MV-4-11 (cell line): Measurements from ENCODE around the gene NRG3.
"Not testable (repeated sequence)": the region's sequence is repeated elsewhere in the genome, so short reads cannot be mapped to it uniquely, and the experiment has no call there.

Experiments used
- DNase-seq: peaks from one replicate; lab custom pipeline; 2025; lab: John Stamatoyannopoulos, UW

The NRG3 gene

DNA sequence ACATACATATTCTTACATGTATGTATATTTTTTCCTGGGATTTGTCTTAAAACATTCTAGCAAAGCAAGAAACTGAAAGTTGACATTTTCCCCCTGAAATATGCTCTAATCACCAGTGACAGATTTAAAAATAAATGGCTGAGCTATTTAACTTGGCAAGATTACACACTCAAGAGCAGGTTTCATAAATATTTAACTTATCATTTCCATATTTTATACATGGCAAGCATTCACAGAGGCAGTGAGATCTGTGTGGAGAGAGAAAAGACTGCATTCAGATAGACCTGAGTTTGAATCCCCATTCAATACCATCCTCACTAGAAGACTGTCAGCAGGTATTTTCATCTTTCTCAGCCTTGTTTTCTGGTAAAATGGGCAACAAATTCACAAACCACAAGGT is 1043.0 kb downstream of the NRG3 start:
- DNase-seq = no peak

DNA sequence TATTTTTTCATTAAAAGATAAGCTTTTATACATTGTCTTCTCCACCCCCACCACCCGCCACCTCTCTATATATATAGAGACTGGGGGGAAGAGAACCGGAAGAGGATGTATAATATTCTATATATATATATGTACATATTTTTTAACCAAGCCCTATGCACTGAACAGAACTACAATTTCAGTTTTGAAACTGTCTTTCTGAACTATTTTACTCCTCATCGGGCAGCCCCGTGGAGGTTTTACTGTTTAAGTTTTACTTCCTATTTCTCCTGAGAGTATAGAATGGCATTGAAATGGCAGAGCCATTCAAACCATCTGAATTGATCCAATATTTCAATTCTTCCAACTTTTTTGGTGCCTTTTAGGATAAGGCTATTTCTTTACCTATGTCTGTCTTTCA is 1047.1 kb downstream of the NRG3 start:
- peak; percentile 59 for DNase-seq

DNA sequence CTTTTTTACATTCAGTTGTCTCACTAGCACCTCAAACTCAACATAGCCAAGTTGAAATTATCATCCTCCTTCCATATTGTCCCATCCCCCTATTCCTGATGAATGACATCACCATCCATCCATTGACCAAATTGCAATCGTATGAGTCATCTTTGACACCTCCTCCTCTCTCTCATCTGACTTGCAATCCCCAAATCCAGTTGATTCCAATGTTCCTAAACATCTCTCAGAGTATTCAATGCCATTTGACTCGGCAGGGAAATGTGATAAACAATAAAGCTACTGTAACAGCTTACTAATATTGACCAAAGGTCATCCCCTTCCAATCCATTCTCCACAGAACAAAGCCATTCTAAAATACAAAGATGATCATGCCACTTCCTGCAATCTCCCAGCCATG is 1047.8 kb downstream of the NRG3 start:
- no peak for DNase-seq

DNA sequence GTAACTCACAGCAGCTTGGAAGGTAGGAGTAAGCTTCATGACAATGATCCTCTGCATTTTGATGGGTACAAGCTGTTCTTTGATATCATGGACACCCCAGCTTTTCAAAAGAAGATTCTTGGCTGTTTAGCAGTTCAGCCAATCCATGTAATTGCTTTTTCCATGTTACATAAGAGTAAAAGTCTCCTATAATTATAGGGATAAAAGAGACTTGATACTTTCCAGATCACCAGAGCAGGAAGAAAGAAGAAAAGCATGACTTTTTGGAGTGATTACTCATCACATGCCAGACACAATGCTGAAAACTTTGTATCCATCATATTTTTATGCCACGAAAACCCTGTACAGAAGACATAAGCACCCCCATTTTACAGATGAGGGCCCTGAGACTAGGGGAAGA is 1049.7 kb downstream of the NRG3 start:
- DNase-seq = no peak

DNA sequence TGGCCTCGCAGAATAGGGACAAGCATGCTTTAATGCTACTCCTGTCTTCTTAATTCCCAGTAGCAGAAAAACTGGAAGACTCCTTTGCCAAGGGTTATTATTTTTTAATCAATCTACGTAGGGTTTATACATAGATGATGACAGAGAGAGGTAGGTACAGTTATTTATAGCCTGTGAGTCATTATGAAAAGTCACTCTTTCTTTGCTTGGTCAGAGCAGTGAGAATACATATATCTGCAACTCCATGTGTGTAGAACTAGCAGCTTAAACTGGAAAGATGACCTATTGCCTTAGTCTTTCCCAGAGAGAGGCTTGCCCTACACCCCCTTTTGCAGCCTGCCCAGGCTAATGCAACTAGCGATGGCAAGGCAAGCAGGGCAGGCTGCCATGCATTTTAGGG is 1050.6 kb downstream of the NRG3 start:
- DNase-seq = no peak

DNA sequence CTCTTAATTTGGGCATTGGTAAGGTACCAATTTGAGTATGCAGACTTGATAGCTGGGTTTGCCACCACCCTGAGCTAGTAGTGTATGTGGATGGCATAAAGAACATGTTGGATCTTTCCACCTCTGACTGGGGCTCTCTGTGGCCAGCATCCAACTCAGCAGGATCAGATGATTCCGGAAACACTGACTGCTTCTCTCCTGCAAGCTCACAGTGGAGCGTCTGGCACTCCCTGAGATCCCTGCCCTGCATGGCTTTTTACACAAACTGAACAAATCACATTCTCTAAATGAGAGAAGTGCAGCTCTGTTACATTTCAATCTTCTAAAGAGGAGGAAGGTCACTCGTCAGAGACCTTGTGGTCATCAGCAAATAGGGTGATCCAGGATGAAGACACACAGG is 1057.5 kb downstream of the NRG3 start:
- DNase-seq = no peak

DNA sequence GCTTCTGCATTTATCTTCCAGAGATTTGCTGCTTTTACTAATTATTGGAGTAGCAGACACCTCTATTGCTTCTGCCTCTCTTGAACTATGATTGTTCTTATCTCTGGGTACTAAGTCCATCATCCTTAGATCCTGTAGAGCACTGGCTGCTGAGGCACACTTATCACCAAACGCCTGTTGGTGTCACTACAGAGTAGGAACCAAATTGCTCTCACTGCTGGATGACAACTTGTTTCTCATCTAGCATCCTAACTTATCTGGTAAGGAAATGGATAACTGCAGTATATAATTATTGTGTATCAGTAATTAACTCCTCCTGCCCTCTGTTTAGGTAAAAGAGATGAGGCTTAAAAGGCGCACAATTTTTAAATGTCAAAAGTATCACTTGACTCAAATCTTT is 1059.4 kb downstream of the NRG3 start:
- peak; percentile 63 for DNase-seq

DNA sequence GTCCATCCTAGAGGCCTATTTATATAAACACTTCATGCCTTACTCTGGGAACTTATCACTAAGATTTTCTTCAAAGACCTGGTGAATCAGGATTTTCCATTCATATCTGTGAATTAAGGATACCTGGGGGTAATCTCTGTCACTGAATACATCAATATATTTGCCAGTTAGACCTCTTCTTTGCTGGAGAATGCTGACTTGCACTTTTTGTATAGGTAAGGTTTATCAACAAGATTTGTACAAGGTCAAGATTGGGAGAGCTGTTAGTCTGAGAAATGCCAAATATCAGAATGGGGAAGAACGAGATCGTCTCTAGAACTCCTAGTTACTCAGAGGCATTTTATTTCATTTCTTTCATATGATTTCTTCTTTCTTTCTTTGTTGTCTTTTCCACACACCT is 1060.0 kb downstream of the NRG3 start:
- DNase-seq = no peak

DNA sequence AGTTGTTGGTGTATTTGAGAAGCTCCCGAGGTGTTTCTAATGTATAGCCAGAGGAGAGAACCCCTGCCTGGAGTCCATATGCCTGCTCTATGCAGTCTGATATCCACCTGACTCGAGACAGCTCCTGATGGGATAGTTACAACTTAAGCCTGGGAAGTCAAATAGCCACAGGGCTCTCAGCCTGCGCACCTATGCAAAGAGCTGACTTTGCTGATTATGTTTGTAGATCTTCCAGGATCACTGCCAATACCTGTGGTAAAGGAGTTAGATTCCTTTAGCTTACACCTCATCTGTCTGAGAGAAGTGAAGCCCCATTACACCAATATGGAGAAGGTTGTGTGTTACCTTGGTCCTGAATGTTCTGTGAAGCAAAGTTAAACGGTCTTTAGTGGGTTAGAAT is 1063.3 kb downstream of the NRG3 start:
- no peak for DNase-seq

DNA sequence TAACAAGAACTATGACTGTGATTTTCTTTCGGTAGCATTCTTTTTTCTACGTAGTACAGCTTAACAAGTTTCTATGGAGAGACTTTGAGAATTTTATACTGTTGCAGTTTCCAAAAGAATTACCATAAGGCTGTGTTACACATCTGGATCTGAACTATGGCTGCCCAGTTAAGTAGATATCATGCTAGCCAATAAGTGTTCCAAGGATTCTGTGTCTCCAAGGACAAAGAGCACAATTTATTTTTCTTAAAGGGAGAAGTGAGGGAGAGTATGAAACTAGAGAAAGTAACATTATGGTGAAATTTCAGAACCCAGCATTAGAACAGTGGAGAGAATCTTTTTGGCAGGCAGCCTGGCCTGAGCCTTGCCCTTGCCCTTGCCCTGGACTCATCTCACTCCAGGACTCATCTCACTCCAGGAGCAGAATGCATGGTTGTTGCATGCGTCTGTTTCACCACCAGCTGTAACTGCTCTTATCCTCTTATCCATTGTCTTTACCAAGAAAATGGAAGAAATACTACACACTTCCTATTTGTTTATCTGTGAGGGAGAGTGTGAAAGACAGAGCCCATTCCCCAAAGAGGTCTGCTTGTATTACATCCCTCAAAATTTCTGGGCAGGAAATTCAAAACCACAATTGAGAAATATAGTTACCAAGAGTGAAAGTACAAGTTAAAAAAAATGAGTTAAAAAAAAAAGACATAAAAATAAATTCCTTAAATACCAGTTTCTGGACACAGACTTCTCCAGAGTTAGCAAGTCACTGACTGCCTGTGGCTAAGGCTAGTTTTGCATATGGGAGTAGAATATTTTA is 1067.5 kb downstream of the NRG3 start:
- DNase-seq = peak; percentile 96

DNA sequence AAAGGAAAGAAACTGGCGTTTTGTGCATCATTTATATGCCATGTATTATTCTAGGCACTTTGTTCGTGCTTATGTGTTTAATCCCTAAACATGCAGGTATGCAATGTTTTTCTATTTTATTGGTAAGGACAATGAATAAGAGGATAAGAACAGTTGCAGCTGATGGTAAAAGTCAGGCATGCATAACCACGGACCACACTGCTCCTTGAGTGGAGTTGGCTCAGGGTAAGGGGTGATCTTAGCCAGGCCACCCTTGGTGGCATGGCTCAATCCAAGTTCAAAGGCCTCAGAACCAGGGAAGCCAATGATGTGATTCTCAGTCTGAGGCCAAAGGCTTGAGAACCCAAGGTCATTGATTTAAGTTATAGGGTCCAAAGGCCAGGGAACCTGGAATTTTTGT is 1068.1 kb downstream of the NRG3 start:
- DNase-seq = no peak

DNA sequence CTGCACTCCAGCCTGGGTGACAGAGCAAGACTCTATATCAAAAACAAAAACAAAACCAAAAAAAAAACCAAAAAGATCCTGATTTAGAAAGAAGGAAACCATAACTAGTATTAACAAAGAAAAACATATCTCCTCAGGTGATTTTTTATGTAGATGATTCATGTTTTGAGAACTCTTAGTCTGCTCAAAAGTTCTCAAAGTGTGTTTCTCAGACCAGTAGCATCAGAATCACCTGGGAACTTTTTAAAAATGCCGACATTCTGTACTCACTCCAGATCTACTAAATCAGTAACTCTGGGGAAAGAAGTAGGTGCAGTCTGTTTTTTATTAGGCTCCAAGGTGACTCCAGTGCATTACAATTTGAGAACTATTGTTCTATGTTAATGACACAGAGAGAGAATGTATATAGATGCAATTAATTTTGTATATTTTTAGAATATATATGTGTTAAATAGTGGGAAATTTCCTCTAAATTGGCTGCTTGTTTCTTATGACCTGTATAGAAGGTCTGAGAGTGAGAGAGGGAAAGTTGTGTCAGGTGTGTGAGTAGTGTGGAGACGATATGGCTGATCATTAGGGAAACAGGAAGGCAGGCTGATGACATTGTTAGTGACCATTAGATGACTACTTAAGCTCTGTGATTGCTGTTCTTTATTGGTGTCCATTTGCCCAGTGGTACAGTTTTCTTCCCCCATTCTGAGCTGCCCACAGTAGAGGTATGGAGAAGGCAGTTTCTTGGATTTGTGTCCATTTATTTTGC is 1075.0 kb downstream of the NRG3 start:
- no peak for DNase-seq

DNA sequence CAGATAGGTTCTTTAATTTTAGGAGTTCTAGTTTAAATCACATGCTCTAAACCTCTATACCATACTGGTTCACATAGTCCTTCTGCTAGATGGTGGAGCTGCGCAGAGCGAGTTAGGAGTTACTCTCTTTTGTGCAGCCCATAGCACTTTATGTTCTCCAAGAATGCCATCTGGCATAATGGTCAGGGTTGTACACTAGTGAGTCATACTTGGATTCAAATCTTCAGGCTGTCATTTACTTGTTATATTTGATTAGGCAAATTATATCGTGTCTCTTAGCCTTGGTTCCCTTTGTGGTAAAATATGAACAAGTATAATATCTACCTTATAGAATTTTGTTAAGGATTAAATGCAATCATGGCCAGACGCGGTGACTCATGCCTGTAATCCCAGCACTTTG is 1078.3 kb downstream of the NRG3 start:
- DNase-seq = no peak

DNA sequence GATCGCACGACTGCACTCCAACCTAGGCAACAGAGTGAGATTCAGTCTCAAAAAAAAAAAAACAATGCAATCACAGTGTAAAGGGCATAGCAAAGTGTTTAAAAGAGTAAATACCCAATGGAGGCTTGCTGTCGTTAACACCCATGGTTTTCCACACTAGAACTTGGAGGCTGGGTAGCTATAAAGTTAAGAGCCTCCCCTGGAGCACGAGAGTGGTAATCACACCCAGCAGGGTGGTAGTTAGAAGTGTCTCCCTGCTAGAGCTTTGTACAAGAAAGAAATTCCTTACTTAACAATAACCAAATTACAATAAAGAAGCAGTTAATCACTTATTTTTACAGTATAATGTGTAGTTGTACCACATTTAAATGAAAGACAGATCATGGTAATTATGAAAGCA is 1078.9 kb downstream of the NRG3 start:
- no peak for DNase-seq

DNA sequence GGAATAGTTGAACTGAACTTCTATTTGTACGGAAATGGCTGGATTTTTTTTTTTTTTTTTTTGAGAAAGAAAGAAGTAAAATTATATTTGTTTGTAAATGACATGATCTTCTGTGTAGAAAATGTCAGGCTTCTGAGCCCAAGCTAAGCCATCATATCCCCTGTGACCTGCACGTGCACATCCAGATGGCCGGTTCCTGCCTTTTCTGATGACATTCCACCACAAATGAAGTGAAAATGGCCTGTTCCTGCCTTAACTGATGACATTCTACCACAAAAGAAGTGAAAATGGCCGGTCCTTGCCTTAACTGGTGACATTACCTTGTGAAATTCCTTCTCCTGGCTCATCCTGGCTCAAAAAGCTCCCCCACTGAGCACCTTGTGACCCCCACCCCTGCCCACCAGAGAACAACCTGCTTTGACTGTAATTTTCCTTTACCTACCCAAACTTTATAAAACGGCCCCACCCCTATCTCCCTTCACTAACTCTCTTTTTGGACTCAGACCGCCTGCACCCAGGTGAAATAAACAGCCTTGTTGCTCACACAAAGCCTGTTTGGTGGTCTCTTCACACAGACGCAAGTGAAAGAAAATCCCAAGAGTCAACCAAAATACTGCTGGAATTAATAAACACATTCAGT is 1085.5 kb downstream of the NRG3 start:
- DNase-seq = not testable (repeated sequence)

DNA sequence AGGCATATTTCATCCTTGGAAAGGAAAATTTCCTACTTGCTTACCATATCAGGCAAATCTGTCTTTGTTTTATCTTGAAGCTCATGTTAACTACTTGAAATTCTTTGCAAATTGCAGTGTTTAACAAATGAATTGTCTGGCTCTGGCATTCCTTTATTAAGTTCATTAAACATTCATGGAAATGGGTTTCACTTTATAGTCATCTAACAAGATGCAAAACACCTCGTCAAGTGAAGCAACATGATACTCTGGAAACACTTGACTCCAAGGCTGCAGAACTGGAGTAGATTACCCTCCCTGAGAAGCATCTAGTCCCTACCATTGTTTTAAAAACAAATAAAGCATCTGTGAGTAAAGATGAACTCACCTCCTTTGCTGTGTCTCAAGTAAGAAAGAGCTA is 1086.9 kb downstream of the NRG3 start:
- no peak for DNase-seq

DNA sequence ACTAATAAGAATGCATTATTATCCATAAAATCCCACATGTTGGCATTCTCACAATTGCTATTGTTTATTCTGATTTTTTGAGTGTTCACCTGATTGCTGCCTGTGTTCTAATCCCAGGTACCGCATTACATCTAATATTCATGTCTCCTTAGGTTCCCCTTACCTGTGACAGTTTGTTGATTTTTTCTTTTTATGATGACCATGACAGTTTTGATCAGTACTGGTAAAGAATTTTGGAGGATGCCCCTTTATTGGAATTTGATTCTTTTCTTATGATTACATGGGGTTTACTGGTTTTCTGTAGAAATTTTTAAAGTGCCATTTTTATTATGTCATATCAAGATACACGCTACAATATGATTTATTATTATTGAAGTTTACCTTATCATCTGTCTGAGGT is 1091.1 kb downstream of the NRG3 start:
- DNase-seq = no peak

DNA sequence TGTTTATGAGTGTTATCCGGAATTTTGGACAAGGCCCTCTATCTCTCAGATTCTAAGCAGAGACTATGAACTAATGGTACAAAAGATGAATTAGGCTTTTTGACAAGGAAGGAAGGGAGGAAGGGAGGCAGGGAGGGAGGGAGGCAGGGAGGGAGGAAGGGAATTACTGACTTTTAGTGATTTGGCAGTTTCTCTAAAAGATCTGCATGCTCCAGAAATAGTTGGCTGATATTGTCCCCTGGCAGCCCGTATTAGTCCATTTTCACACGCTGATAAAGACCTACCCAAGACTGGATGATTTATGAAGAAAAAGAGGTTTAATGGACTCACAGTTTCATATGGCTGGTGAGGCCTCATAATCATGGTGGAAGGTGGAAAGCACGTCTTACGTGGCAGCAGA is 1093.5 kb downstream of the NRG3 start:
- DNase-seq = no peak

DNA sequence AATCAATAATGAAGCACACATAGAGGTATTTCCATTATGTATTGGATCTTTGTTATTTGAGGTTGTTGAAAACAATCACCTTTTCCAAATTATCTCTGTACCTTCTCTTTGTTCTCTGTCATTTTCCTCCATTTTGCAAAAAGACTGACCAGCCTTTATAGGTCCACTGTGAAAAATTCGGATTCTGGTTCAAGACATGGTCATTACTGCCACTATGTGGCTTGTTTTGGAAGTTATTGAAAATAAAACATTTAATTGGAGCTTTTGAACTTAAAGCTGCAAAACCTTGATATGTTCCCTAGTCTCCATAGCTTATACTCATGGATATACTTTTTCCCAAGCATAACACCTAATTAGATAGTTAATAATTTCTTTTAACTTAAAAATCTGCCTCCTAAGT is 1094.4 kb downstream of the NRG3 start:
- DNase-seq = peak; percentile 28

DNA sequence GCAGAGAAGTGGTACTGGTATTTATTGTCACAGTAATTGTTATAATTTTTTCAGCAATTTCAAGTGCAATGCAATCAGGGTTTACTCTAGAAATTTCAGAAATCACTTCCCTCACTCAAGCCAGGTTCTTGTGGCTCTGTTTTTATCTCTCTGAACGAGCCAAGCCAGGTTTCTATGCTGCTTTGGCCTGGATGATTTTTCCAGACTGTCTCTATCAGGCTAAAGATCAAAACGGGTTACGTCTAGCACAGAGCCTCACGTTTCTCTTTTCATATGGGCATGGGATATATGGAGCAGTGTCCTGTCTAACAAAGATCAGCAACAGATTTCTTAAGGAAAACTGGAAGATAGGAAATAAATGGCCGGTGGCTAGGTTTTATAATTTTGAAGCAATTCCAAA is 1105.3 kb downstream of the NRG3 start:
- DNase-seq = no peak

DNA sequence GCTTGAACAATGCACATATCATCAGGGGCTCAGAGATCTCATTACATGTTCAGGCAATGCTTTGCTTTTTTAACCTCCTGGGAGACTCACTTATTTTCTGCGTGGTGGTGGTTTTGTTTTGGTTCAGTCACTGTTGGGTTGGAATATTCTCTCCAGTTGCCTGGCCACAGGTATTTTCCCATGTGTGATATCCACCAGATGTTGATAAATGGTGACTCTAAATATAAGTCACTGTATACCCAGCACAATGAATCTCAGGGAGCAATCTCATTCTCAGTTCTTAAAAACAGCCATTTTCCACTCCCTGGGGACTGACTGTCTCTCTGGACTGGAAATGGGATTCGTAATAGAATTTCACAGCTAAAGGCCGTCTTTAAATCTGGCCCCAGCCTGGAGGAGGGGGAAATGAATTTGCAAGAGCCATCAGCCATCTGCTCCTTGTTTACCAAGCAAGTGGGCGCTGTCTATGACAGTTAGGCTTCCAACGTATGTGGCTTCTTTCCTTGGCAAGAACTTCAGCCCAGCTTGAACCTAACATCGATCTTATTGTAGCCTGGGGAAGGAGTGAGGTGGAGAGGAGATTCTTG is 1106.2 kb downstream of the NRG3 start:
- no peak for DNase-seq

DNA sequence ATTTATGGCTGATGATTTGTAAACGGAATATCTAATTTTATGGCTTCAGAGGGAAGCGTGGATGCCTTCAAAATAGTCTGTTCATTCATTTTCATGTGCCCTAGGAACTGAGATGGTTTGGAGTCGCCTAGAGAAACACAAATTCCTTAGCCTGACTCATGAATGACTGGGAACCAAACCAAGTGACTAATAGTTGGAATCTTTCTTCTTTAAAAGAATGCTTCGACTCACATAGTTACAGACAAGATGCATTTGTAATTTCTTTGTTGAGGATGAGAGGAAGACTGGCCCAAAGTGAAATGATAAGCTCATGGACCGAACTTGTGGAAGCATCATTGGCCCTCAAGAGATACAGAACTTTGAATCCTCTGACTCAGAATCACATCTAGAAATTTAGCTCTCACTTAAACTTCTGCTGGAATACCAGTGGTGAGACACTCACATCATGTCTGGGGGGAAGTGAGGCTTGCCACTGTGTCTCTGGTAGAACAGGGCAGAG is 1107.2 kb downstream of the NRG3 start:
- no peak for DNase-seq

DNA sequence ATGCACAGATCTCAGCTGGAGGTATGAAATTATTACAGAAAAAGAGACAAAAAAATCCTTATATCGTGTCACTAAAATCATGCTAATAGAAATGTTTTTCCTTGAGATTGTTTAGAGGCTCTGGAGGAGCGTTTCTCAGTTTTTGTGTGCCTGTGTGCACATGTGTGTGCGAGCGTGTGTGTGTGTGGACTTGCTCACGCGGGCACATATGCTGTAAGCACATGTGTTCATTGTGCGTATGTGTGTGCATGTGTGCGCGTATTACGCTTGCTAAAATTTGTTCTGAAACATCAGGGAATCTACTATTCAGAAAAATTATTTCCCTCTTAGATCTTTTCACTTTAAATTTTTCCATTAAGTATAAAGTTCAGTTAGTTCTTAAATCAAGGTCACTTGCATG is 1111.2 kb downstream of the NRG3 start:
- no peak for DNase-seq
